H1 (cell line): Measurements from ENCODE around the gene ANKRD62. TPM values are rescaled to one million over a fixed set of nuclear protein-coding genes. Genes with fewer than 3 reads are reported as not detected.

Source experiments
- CTCF ChIA-PET: fragments of 300-600 bp; sonication (Branson Sonifier 250); formaldehyde crosslinking; loops from one replicate; lab custom pipeline; 2021; ENCODE audit not compliant: partially characterized antibody; lab: Charles Lee
- POLR2A ChIA-PET: fragments of 300-600 bp; sonication (Branson Sonifier 250); formaldehyde crosslinking; loops from one replicate; lab custom pipeline; 2021; ENCODE audit warnings: inconsistent platforms; ENCODE audit not compliant: partially characterized antibody; lab: Charles Lee
- DNase-seq, 2 experiments: peaks; one replicate each; pipeline versions ENCODE4 v3.0.0 to v3.0.0-alpha.2; 2010 to 2022; ENCODE audit warnings: low spot score in 2 of 2, low read depth in 1 of 2, mixed read lengths in 1 of 2
- FAIRE-seq: peaks from 2 replicates; lab custom pipeline; 2011; peaks lifted over from hg19 to GRCh38; lab: Jason Lieb, UNC
- H2AFZ ChIP-seq: 2 replicates; pipeline ENCODE4 v1.8.1; 2012; ENCODE audit warnings: low read length, inconsistent platforms
- H2AK5ac ChIP-seq: 2 replicates; pipeline ENCODE4 v1.6.1; 2013; ENCODE audit warnings: low read depth, low read length
- H2BK120ac ChIP-seq: replicated peaks from 2 replicates; pipeline ENCODE3; 2013; ENCODE audit warnings: low read depth, low read length, inconsistent platforms
- H2BK12ac ChIP-seq: 2 replicates; pipeline ENCODE4 v1.6.1; 2013; ENCODE audit warnings: low read depth, low read length
- H2BK15ac ChIP-seq: 2 replicates; pipeline ENCODE4 v1.6.1; 2013; ENCODE audit warnings: low read length
- H2BK20ac ChIP-seq: 2 replicates; pipeline ENCODE4 v1.6.1; 2013; ENCODE audit warnings: low read length
- H2BK5ac ChIP-seq: 2 replicates; pipeline ENCODE4 v1.6.1; 2013; ENCODE audit warnings: low read depth, low read length
- H3K14ac ChIP-seq: 2 replicates; pipeline ENCODE4 v1.6.1; 2013; ENCODE audit warnings: inconsistent platforms; ENCODE audit not compliant: insufficient read length
- H3K18ac ChIP-seq: 2 replicates; pipeline ENCODE4 v1.6.1; 2013; ENCODE audit warnings: low read length; ENCODE audit errors: extremely low read depth
- H3K23ac ChIP-seq: 2 replicates; pipeline ENCODE4 v1.6.1; 2013; ENCODE audit warnings: inconsistent platforms; ENCODE audit not compliant: insufficient read length
- H3K23me2 ChIP-seq: 2 replicates; pipeline ENCODE4 v1.6.1; 2013; ENCODE audit warnings: low read depth, low read length
- H3K27ac ChIP-seq: 2 replicates; pipeline ENCODE4 v1.6.1; 2011; ENCODE audit warnings: low read depth, low read length, inconsistent platforms
- H3K27me3 ChIP-seq, 4 experiments: replicated peaks in 1 of 4; 1 replicate in 1 of 4; 2 replicates in 3 of 4; pipeline versions ENCODE4 v1.6.1 to v1.8.1; 2011 to 2013; ENCODE audit warnings: low read length in 3 of 4, mild to moderate bottlenecking in 3 of 4, inconsistent platforms in 2 of 4, mixed read lengths in 2 of 4, moderate library complexity in 1 of 4; ENCODE audit not compliant: control insufficient read depth in 3 of 4, insufficient read depth in 3 of 4; ENCODE audit errors: extremely low read depth in 1 of 4
- H3K36me3 ChIP-seq, 4 experiments: 2 replicates each; pipeline versions ENCODE4 v1.6.1 to v1.8.1; 2011 to 2013; ENCODE audit warnings: mild to moderate bottlenecking in 4 of 4, low read length in 3 of 4, moderate library complexity in 2 of 4, control low read depth in 1 of 4, inconsistent platforms in 1 of 4; ENCODE audit not compliant: insufficient read depth in 4 of 4, control insufficient read depth in 2 of 4
- H3K4ac ChIP-seq: replicated peaks from 2 replicates; pipeline ENCODE3; 2013; ENCODE audit warnings: low read length, low read depth, mixed read lengths, inconsistent platforms; ENCODE audit not compliant: insufficient read length
- H3K4me1 ChIP-seq, 4 experiments: replicated peaks in 1 of 4; 1 replicate in 1 of 4; 2 replicates in 3 of 4; pipeline versions ENCODE4 v1.6.1 to v1.8.1; 2011 to 2013; ENCODE audit warnings: low read length in 3 of 4, inconsistent platforms in 2 of 4, mixed read lengths in 1 of 4; ENCODE audit not compliant: insufficient read depth in 4 of 4, control insufficient read depth in 3 of 4
- H3K4me2 ChIP-seq, 2 experiments: 2 replicates each; pipeline versions ENCODE4 v1.6.1 to v1.8.1; 2011 to 2013; ENCODE audit warnings: low read depth in 2 of 2, low read length in 2 of 2, control low read depth in 1 of 2, inconsistent platforms in 1 of 2, mild to moderate bottlenecking in 1 of 2; ENCODE audit not compliant: insufficient read depth in 1 of 2
- H3K4me3 ChIP-seq, 4 experiments: fragments of 200-600, 300-600 bp in 1 of 4; sonication (generic), shearing (Covaris generic), sonication (Bioruptor Twin) in 1 of 4; 2 replicates each; pipeline versions ENCODE4 v1.5.1 to v1.8.1; 2011 to 2016; ENCODE audit warnings: low read length in 4 of 4, low read depth in 3 of 4, control low read depth in 2 of 4, inconsistent platforms in 2 of 4, mild to moderate bottlenecking in 2 of 4, mixed read lengths in 1 of 4, moderate library complexity in 1 of 4; ENCODE audit not compliant: insufficient read depth in 2 of 4; ENCODE audit errors: extremely low read depth in 1 of 4
- H3K56ac ChIP-seq: replicated peaks from 2 replicates; pipeline ENCODE3; 2013; ENCODE audit warnings: low read depth, mild to moderate bottlenecking, mixed read lengths, low read length, inconsistent platforms; ENCODE audit not compliant: insufficient read length
- H3K79me1 ChIP-seq: 2 replicates; pipeline ENCODE4 v1.6.1; 2013; ENCODE audit warnings: low read depth, low read length, control low read depth
- H3K79me2 ChIP-seq, 2 experiments: 2 replicates each; pipeline versions ENCODE4 v1.6.1 to v1.8.1; 2012 to 2013; ENCODE audit warnings: low read length in 2 of 2, mild to moderate bottlenecking in 2 of 2, inconsistent platforms in 1 of 2; ENCODE audit not compliant: insufficient read depth in 2 of 2, control insufficient read depth in 1 of 2
- H3K9ac ChIP-seq, 4 experiments: replicated peaks in 1 of 4; 1 replicate in 1 of 4; 2 replicates in 3 of 4; pipeline versions ENCODE4 v1.6.1 to v1.8.1; 2011 to 2013; ENCODE audit warnings: low read depth in 3 of 4, low read length in 3 of 4, control low read depth in 2 of 4, mild to moderate bottlenecking in 2 of 4, moderate library complexity in 2 of 4, inconsistent platforms in 1 of 4; ENCODE audit errors: extremely low read depth in 1 of 4
- H3K9me3 ChIP-seq, 2 experiments: 2 replicates each; pipeline versions ENCODE4 v1.6.1 to v1.8.1; 2012 to 2013; ENCODE audit warnings: mild to moderate bottlenecking in 2 of 2, moderate library complexity in 2 of 2, control low read depth in 1 of 2, inconsistent platforms in 1 of 2, low read depth in 1 of 2, low read length in 1 of 2, mixed read lengths in 1 of 2; ENCODE audit not compliant: insufficient read depth in 2 of 2
- H4K20me1 ChIP-seq, 2 experiments: replicated peaks in 1 of 2; 2 replicates each; pipeline versions ENCODE3 to v1.8.1; 2011 to 2013; ENCODE audit warnings: inconsistent platforms in 2 of 2, low read length in 2 of 2, mild to moderate bottlenecking in 1 of 2; ENCODE audit not compliant: insufficient read depth in 2 of 2, control insufficient read depth in 1 of 2
- H4K5ac ChIP-seq: 2 replicates; pipeline ENCODE4 v1.6.1; 2013; ENCODE audit warnings: low read length, low read depth, mixed read lengths, inconsistent platforms; ENCODE audit not compliant: insufficient read length
- H4K8ac ChIP-seq: 2 replicates; pipeline ENCODE4 v1.8.0; 2013; ENCODE audit warnings: mild to moderate bottlenecking, moderate library complexity, low read length, inconsistent platforms; ENCODE audit not compliant: insufficient read depth; ENCODE audit errors: extremely low read depth
- H4K91ac ChIP-seq: replicated peaks from 2 replicates; pipeline ENCODE3; 2013; ENCODE audit warnings: low read length, mixed read lengths, inconsistent platforms; ENCODE audit not compliant: insufficient read length
- ASH2L ChIP-seq: fragments of 200-600, 300-600 bp; sonication (generic); IDR thresholded peaks from one replicate; pipeline ENCODE4 v1.7.1; 2017; ENCODE audit warnings: low read length
- BACH1 ChIP-seq: IDR thresholded peaks from 2 replicates; pipeline ENCODE4 v1.6.1; 2012; ENCODE audit warnings: low read length, improper control_type of control experiment
- CBX5 ChIP-seq: fragments of 300-800, 300-1000 bp; sonication (generic); IDR thresholded peaks from 2 replicates; pipeline ENCODE4 v1.7.1; 2016; ENCODE audit warnings: antibody characterized with exemption, low read length, low read depth
- FOSL1 ChIP-seq: IDR thresholded peaks from 2 replicates; pipeline ENCODE4 v1.6.1; 2011; ENCODE audit warnings: mild to moderate bottlenecking, low read depth, low read length, moderate library complexity; ENCODE audit not compliant: insufficient read depth
- GTF2F1 ChIP-seq: IDR thresholded peaks from 2 replicates; pipeline ENCODE4 v1.6.1; 2012; ENCODE audit warnings: low read depth, low read length, improper control_type of control experiment, borderline replicate concordance
- HDAC6 ChIP-seq: IDR thresholded peaks from one replicate; pipeline ENCODE4 v1.7.1; 2012; ENCODE audit warnings: low read depth, mild to moderate bottlenecking, inconsistent platforms, low read length, moderate library complexity
- RFX5 ChIP-seq: IDR thresholded peaks from 2 replicates; pipeline ENCODE4 v1.6.1; 2011; ENCODE audit warnings: low read depth, low read length, improper control_type of control experiment, borderline replicate concordance
- SP1 ChIP-seq: IDR thresholded peaks from 2 replicates; pipeline ENCODE4 v1.6.1; 2011; ENCODE audit warnings: low read depth, low read length
- ZNF274 ChIP-seq: IDR thresholded peaks from 2 replicates; pipeline ENCODE4 v1.7.0; 2012; ENCODE audit warnings: low read length, borderline replicate concordance; ENCODE audit errors: extremely low read depth
- WGBS, 2 experiments: shearing (Covaris generic) in 1 of 2; methylation state at CpG; one replicate each; pipeline versions ENCODE4 v1.1.6 to v1.1.7; 2013 to 2015; ENCODE audit warnings: low lambda C conversion rate in 2 of 2, mixed read lengths in 2 of 2, inconsistent platforms in 1 of 2, low coverage in 1 of 2, missing lambda C conversion rate in 1 of 2; ENCODE audit not compliant: insufficient replicate concordance in 2 of 2, insufficient coverage in 1 of 2, insufficient read length in 1 of 2; ENCODE audit errors: extremely low coverage in 1 of 2, missing lambda C conversion rate in 1 of 2; 5-methylcytosine and 5-hydroxymethylcytosine counted together
- polyA plus RNA-seq, 7 experiments: library from polyadenylated mRNA; depleted of rRNA in 3 of 7; stranded (reverse) in 5 of 7; unstranded in 2 of 7; fragments of >200 nt in 5 of 7; fragments of 200-250 nt in 2 of 7; gene quantifications; 1 replicate in 5 of 7; 2 replicates in 1 of 7; 4 replicates in 1 of 7; pipeline versions ENCODE4 v1.2.1 to v1.2.3, GENCODE V29; 2011 to 2013; ENCODE audit warnings: missing spikeins in 2 of 7, mixed read lengths in 2 of 7
- total RNA-seq: library from RNA; stranded (reverse); fragmentation: NEBNext Ultra II Directional; extraction: Animal tissue kit (Norgen Biotek cat#: 25700); gene quantifications from 2 replicates; pipeline ENCODE4 v1.2.1, GENCODE V29; 2021

The ANKRD62 gene
- total and polyA plus RNA-seq, 2 of the 8 experiments (the other 6 are each of a cell fraction or from before 2014, with no cell fraction given): not detected

- no peak overlapping the region for H4K8ac ChIP-seq
- H3K27ac ChIP-seq: no peak overlapping the region
- H2BK12ac ChIP-seq: peak overlapping the region; percentile 84; the same call in 1 of the 2 replicates
- H3K23ac ChIP-seq: no peak overlapping the region
- no peaks in the 10 kb centered on the region for H3K27me3 ChIP-seq
- H2BK20ac ChIP-seq: no peak overlapping the region
- H3K4ac ChIP-seq: peak overlapping the region; percentile 85
- no peaks in the 10 kb centered on the region for H3K36me3 ChIP-seq
- peak overlapping the region; percentile 87 for H3K14ac ChIP-seq
- WGBS, 2 experiments: 84% methylated on average over 6 of the region's 7 CpGs; no CpG with 5 or more reads in 1 of the 2 experiments
- H3K18ac ChIP-seq: no peak overlapping the region
- 0 out of 7 replicates have a peak overlapping the region, but pooled peaks of 1 of the 4 experiments have one; percentile 31 for H3K9ac ChIP-seq
- no peaks in the 10 kb centered on the region for H3K79me1 ChIP-seq
- no peak overlapping the region for H4K5ac ChIP-seq
- H3K56ac ChIP-seq: no peak overlapping the region
- H2BK120ac ChIP-seq: peak overlapping the region; percentile 64
- no peaks in the 10 kb centered on the region; a peak in 1 of 4 replicates for H3K9me3 ChIP-seq
- no peak for DNase-seq
- peak overlapping the region; percentile 96; the same call in 1 of the 2 replicates for H2BK15ac ChIP-seq
- 0 out of 2 replicates have a peak, but pooled peaks cover 1% of the 10 kb centered on the region for H3K23me2 ChIP-seq
- no peak for TF ChIP-seq ASH2L
- no peak for TF ChIP-seq CBX5
- TF ChIP-seq RFX5: no peak
- TF ChIP-seq HDAC6: no peak
- no peak for TF ChIP-seq ZNF274
- TF ChIP-seq FOSL1: no peak
- no peak for TF ChIP-seq SP1
- no peak for TF ChIP-seq BACH1
- no peak for TF ChIP-seq GTF2F1
- TF ChIP-seq, all 59 proteins: peak for 0
- Histone ChIP-seq H2BK5ac (peak overlapping the region; percentile 75; the same call in 1 of the 2 replicates), H3K4me2 (no peak overlapping the region), H3K4me1 (no peaks in the 10 kb centered on the region; a peak in 1 of 7 replicates), H4K91ac (no peak overlapping the region), H4K20me1 (no peaks in the 10 kb centered on the region), H2AK5ac (peak overlapping the region; percentile 96; the same call in 1 of the 2 replicates), H3K79me2 (no peaks in the 10 kb centered on the region), H2AFZ (no peak overlapping the region), H3K4me3 (no peak overlapping the region)
- FAIRE-seq: no peak
- ChIA-PET CTCF (interaction anchor here (1.5 kb wide), 1 partner anchor 181 kb away, joined by 3 read pairs; no protein-coding TSS in a partner anchor), POLR2A (no interaction called here)
These were observed 29.4 kb upstream of the ANKRD62 start for GRCh38 chr18:12064086-12064763.
